ENCODE data around the gene ASTN2. TPM values are rescaled to one million over a fixed set of nuclear protein-coding genes. Genes with fewer than 3 reads are reported as not detected.

ASTN2 gene
- total and polyA plus RNA-seq, 9 of the 15 experiments (the other 6 are each of a cell fraction or from before 2014, with no cell fraction given), result 0.56 to 3.5 (median 1.9) TPM

GRCh38 chr9:116686693-116687073, 728.2 kb downstream of the ASTN2 start (continued):
- TF ChIP-seq BRCA1 (IDR thresholded peaks at IDR 0.05), result no peak
- no peak for TF ChIP-seq BRCA1 (CRISPR knock-in tag; IDR thresholded peaks at IDR 0.05)
- TF ChIP-seq HMGN3 (IDR thresholded peaks at IDR 0.05; ENCODE audit: borderline replicate concordance, extremely low read depth, insufficient read length, low read depth, low read length), result no peak
- TF ChIP-seq ZBTB33 (CRISPR knock-in tag; IDR thresholded peaks at IDR 0.05), result no peak
- TF ChIP-seq HBP1 (CRISPR knock-in tag; IDR thresholded peaks at IDR 0.05), result no peak
- TF ChIP-seq GABPA (tag; conservative IDR thresholded peaks at IDR 0.05; ENCODE audit: low read depth), result no peak

- no peaks in the 10 kb centered on the region for H4K20me1 ChIP-seq (replicated peaks; ENCODE audit: control insufficient read depth, insufficient read depth, low read length)
- no peaks in the 10 kb centered on the region for H3K27me3 ChIP-seq (ENCODE audit: control insufficient read depth in 2 of 2, insufficient read depth in 2 of 2, low read length in 2 of 2)
- ATAC-seq (no peak), DNase-seq (ENCODE audit: extremely low read depth in 1 of 4, low spot score in 3 of 4) (no peak), FAIRE-seq (peak; percentile 59)
- CTCF ChIA-PET (ENCODE audit: low intra/inter-chr PET ratio), result no interaction called here
- intact Hi-C loops (cut with micrococcal nuclease), result no loop called here
- BruUV-seq (replicated peaks), result no TSS peak
- in situ Hi-C loops (cut with MboI), result no loop called here
- peaks cover 16 to 22% of the 10 kb centered on the region in 2 experiments; a peak in 4 of 5 replicates for H3K4me1 ChIP-seq (replicated peaks in 1 of 2; ENCODE audit: control insufficient read depth in 2 of 2, insufficient read depth in 2 of 2, low read length in 2 of 2)
- H3K9me3 ChIP-seq (replicated peaks; ENCODE audit: control insufficient read depth, insufficient read depth, low read depth, low read length), result no peaks in the 10 kb centered on the region
- peak overlapping the region; percentile 63 to 88; a peak in 2 of 4 replicates for H3K9ac ChIP-seq (ENCODE audit: insufficient read depth in 1 of 2, low read depth in 2 of 2, low read length in 2 of 2)
- TF ChIP-seq ZNF79 (CRISPR knock-in tag; IDR thresholded peaks at IDR 0.05; ENCODE audit: low read depth), result no peak
- no peak for TF ChIP-seq PRPF4 (IDR thresholded peaks at IDR 0.05; ENCODE audit: insufficient read depth, low read depth, low read length, poor library complexity, severe bottlenecking)
- no peak for TF ChIP-seq ZNF277 (CRISPR knock-in tag; IDR thresholded peaks at IDR 0.05; ENCODE audit: borderline replicate concordance)
- no peak for TF ChIP-seq NR1H2 (CRISPR knock-in tag; IDR thresholded peaks at IDR 0.05)
- TF ChIP-seq HLTF (IDR thresholded peaks at IDR 0.05), result no peak
- TF ChIP-seq ZNF699 (CRISPR knock-in tag; IDR thresholded peaks at IDR 0.05; ENCODE audit: insufficient replicate concordance), result no peak
- no peak for TF ChIP-seq ARHGAP35 (IDR thresholded peaks at IDR 0.05; ENCODE audit: partially characterized antibody)
- no peaks in the 10 kb centered on the region for H3K36me3 ChIP-seq (ENCODE audit: control insufficient read depth, insufficient read depth, low read length)
- H3K4me3 ChIP-seq, result peak overlapping the region; percentile 58; the same call in 1 of the 2 replicates
- H3K79me2 ChIP-seq (ENCODE audit: control insufficient read depth, insufficient read depth, low read length), result peaks cover 4% of the 10 kb centered on the region; the same call in 2 of the 3 replicates
- POLR2A ChIA-PET, result interaction anchor here (1.4 kb wide), 2 partner anchors 15 to 18 kb away, joined by 3 to 4 read pairs; no protein-coding TSS in a partner anchor
- no peaks in the 10 kb centered on the region for H3K9me1 ChIP-seq (ENCODE audit: control insufficient read depth, insufficient read depth, low read length)
- peak overlapping the region; percentile 86 for H3K4me2 ChIP-seq (ENCODE audit: insufficient read depth, low read length)
- H2AFZ ChIP-seq (ENCODE audit: low read depth, low read length), result peak overlapping the region; percentile 97
- no peak overlapping the region for H3K27ac ChIP-seq (ENCODE audit: extremely low read depth, low read depth, low read length)
These were observed 728.7 kb downstream of the ASTN2 start for GRCh38 chr9:116686135-116686534.

Measured in K562 (cell line).